HG03108 (cell line): ENCODE results near the gene A2M.

Experiments
- ATAC-seq: cut with Tn5 transposase; IDR thresholded peaks from one replicate; pipeline ENCODE4 v1.9.1; 2021; ENCODE audit warnings: moderate library complexity; ENCODE audit not compliant: unreplicated experiment

Gene A2M

DNA sequence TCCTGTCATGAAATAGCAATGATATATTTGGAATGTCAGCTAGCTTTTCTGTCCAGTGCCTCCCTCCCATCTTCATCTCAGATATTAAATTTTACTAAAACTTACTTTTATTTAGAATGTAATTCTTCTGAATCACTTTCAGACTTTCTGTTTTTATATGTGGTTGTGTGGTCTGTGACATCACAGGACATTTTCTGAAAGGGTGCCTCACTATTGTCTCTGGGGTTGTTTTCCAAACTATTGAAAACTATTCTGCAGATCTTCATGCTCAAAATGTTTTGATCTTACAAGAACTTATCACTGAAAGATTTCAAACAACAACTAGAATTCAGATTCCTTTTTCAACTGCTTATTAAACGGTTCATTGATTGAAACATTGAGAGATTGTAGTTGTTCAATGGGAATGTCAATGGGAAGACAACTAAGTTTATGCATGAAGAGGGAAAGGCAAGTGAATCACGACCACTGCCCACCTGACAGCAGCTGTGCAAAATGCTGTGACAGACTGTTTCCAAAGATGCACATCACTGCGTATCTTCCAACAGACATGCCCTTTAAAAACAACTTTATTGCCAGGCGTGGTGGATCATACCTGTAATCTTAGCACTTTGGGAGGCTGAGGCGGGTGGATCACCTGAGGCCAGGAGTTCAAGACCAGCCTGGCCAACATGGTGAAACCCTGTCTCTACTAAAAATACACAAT lies 75.1 kb downstream of the A2M start:
- no peak for ATAC-seq

DNA sequence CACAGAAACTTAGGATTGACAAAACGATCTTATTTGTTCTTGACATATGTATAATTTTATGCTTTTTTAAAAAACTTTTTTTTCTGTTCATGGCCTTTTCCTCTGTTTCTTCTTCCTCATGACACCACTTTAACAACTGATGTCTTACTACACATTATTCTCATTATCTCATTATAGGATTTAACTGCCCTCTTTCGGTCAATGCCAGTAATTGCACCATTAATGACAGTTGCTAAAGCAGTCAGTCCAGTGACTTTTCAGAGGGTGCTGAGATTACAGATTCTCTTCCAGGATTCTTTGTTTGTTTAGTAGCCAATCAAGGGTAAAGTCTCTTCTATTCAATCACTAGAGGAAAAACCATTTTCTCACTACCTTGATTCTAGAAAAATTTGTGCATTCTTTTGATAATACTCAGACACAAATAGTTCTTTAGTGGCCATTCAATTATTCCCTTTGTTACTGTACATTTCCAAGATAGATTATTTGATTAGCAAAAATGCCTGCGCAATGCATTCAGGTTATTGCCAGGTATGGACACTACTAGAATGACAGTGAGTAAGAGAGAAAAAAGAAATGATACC lies 76.2 kb downstream of the A2M start:
- no peak for ATAC-seq

DNA sequence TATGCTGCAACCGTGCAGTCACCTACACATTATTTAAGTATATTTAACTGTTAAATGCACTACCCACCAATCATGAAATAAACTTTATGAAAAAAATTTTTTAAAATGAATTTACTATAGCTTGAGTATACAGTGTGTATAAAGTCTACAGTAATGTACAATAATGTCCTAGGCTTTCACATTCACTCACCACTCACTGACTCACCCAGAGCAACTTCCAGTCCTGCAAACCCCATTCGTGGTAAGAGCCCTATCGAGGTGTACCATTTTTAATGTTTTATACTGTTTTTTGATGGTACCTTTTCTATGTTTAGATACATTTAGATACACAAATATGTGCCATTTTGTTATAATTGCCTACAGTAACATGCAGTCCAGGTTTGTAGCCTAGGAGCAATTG lies 78.3 kb downstream of the A2M start:
- ATAC-seq, result no peak

DNA sequence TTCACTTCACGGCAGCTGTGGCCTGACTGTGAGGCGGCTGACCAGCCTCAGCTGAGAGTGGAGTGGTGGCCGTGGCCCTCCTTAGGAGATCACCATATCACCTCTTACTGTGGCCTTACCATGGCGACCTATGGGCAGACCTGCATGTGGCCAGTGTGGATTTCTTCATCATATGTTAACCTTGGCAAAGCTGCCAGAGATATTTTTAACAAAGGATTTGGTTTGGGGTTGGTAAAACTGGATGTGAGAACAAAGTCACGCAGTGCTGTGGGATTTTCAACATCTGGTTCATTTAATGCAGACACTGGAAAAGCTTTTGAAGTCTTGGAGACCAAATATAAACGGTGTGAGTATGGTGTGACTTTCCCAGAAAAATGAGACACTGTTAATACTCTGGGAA lies 79.5 kb downstream of the A2M start:
- ATAC-seq, result no peak

DNA sequence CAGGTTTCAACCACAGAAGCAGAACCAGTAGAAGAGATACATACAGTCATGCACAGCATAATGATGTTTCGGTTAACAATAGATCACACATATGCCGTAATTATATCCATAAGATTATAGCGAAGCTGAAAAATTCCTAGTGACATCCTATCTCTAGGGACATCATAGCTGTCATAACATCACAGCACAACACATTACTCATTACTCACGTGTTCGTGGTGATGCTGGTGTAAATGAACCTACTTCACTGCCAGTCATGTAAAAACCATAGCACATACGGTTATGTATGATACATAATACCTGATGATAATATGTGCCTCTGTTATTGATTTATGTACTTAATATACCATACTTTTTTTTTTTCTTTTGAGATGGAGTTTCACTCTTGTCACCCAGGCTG lies 81.6 kb downstream of the A2M start:
- ATAC-seq, result no peak

DNA sequence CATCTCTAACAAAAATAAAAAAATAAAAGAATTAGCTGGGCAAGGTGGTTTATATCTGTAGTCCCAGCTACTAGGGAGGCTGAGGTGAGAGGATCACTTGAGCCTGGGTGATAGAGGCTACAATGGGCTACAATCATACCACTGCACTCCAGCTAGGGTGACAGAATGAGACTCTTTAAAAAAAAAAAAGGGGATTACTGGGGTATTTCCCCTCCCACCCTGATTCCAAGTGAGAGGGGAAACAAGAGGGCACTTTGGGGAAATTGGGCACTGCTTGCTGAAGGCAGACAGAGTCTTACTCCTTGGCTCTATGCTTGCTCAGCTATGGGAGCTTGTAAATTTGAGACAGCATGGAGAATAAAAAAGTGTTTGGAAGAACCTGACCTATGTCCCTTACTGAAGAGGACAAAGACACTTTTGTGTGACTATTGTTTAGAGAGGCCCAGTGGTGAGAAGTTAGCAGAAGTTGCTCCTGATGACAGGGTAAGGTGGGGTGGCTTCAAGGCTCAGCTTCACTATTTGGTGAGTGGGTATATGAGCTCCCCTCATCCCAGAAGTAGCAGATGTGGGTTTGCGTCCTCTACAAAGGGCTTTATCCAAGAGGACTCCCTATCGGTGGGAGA lies 82.3 kb downstream of the A2M start:
- no peak for ATAC-seq

DNA sequence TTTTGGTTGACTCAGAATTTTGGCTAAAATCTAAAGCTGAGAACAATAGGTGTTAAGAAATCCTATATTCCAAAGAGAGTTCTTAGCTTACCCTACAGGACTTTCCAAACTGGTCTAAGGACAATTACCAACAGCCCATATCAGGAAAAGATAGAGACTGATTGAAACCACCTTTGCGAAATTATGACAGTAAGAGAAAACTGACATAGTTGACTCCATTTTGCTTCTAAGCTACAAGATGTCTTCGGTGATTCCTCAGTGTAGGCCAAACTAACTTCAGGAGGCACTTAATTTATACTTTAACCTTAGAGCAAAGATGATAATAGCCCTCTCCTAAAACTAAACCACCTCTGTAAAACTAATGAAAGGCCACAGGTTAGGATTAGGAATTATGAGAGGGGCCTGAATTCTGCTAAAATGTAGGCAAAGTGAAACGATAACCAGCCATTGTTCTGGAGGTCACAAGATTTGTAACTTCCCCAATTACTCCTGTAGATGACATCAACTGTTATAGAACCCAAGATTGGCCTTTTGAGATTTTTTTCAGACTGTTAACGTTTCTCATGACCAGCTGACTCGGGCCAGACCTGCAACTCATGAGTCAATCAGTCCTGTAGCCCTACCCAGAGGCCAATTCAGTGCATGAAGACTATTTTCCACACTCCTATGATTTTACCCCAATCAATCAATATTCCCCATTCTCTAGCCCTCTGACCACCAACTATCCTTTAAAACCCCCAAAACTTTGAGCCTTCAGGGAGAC lies 83.3 kb downstream of the A2M start:
- no peak for ATAC-seq

DNA sequence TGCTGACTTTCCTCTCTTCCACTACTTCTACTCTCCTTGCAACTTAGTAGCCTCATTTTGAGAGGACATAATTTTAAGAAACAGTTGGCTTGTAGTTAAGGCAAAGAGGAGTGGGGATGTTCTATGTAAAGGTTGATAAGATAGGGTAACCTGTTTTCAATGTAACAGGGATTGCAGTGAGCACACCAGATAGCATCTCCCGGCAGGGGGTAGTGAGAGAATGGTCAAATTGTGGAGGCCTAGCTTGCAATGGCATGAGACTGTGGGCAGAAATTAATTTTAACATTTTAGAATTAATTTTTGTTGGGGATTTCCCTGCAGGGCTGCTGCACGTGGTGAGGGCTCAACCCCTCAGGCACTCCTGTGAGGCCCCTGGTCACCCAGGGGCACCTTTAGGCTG lies 84.9 kb downstream of the A2M start:
- no peak for ATAC-seq

DNA sequence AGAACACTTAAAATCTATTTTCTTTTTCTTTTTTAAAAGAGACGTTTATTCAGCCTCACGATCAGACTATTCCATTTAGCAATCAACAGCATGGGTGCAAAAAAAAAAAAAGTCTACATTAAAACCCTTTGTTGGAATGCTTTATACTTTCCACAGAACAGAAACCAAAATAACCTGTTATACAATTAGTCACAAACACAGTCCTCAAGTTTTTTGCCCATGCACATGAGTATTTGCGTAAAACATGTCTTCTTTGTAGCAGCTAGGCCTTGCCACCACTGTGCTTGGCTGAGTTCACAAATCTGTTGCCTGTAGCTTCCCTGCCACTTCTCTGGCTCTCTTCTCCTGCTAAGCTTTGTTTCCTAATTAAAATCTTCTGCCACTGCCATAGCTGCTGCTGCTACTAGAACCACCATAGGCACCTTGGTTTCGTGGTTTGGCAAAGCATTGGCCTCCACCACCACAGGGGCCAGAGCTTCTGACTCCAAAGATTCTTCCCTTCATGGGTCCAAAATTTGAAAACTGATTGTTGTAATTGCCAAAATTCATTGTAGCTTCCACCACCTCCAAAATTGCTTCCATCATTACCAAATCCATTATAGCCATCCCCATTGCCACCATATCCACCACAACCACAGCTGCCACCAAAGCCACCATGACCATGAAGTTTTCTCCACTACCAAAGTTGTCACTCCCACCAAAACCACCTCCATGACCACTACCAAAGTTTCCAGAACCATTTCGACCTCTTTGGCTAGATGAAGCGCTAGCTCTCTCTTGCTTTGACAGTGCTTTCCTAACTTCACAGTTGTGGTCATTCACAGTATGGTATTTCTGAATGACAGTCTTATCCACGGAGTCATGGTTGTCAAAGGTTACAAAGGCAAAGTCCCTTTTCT lies 88.3 kb downstream of the A2M start:
- ATAC-seq, result no peak

DNA sequence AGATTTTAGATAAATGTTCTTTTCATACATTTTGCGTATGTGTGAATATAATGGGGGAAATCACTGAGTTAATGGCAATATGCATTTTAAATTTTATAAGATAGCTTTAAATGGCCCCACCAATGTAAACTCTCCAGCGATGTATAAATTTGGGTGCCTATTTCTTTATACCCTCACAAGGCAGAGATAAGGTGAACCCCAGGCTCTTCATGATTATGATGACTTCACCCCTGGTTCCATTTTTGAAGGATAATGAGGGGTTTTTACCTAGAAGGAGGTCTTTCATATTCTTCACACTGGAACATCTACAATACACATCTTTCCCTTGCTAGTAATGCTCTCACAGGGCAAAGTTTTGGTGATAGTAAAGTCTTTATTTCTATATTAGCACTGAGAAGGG lies 91.2 kb downstream of the A2M start:
- ATAC-seq, result no peak

DNA sequence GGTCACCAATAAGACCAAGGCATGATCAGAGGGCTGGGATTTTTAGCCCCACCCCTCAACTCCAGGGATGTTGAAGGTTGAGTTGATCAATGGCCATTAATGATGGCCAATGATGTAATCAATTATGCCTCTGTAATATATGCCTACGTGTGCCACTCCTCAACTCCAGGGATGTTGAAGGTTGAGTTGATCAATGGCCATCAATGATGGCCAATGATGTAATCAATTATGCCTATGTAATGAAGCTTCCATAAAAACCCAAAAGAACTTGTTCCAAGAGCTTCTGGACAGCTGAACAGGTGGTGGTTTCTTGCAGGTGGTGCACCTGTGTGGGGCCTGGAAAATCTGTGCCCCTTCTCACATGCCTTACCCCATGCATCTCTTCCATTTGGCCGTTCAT lies 93.1 kb downstream of the A2M start:
- ATAC-seq, result no peak
